Astrocyte (in vitro differentiated cells and primary cell): ENCODE data around the gene ZFHX3. TPM values are rescaled to one million over a fixed set of nuclear protein-coding genes. Genes with fewer than 3 reads are reported as not detected.

Experiments used
- DNase-seq: peaks from one replicate; pipeline ENCODE4 v3.0.0-alpha.2; 2010; ENCODE audit warnings: low read depth
- FAIRE-seq: peaks from 2 replicates; lab custom pipeline; 2011; peaks lifted over from hg19 to GRCh38; lab: Jason Lieb, UNC
- H2AFZ ChIP-seq: 2 replicates; pipeline ENCODE4 v1.6.0; 2012; ENCODE audit warnings: low read depth, low read length, inconsistent platforms
- H3K27ac ChIP-seq: 2 replicates; pipeline ENCODE4 v1.5.1; 2011; ENCODE audit warnings: low read depth, low read length, inconsistent platforms
- H3K27me3 ChIP-seq: 2 replicates; pipeline ENCODE4 v1.6.0; 2011; ENCODE audit warnings: low read length, inconsistent platforms; ENCODE audit not compliant: insufficient read depth
- H3K36me3 ChIP-seq: 2 replicates; pipeline ENCODE4 v1.5.1; 2011; ENCODE audit warnings: low read length, inconsistent platforms; ENCODE audit not compliant: insufficient read depth
- H3K4me1 ChIP-seq: 2 replicates; pipeline ENCODE4 v1.5.1; 2011; ENCODE audit warnings: low read length, inconsistent platforms; ENCODE audit not compliant: insufficient read depth
- H3K4me2 ChIP-seq: 2 replicates; pipeline ENCODE4 v1.6.0; 2012; ENCODE audit warnings: low read length, inconsistent platforms
- H3K4me3 ChIP-seq: 2 replicates; pipeline ENCODE4 v1.5.1; 2011; ENCODE audit warnings: low read depth, mild to moderate bottlenecking, low read length, inconsistent platforms; ENCODE audit not compliant: insufficient read depth
- H3K79me2 ChIP-seq: 2 replicates; pipeline ENCODE4 v1.6.0; 2012; ENCODE audit warnings: mild to moderate bottlenecking, low read length, inconsistent platforms; ENCODE audit not compliant: insufficient read depth
- H3K9ac ChIP-seq: 2 replicates; pipeline ENCODE4 v1.6.0; 2012; ENCODE audit warnings: mild to moderate bottlenecking, low read length, inconsistent platforms
- H3K9me3 ChIP-seq: 2 replicates; pipeline ENCODE4 v1.5.1; 2012; ENCODE audit warnings: low read depth, mild to moderate bottlenecking, low read length, inconsistent platforms; ENCODE audit not compliant: insufficient read depth
- H4K20me1 ChIP-seq: 2 replicates; pipeline ENCODE4 v1.6.0; 2012; ENCODE audit warnings: low read length, inconsistent platforms; ENCODE audit not compliant: insufficient read depth
- H3K27ac Mint-ChIP-seq: one replicate; pipeline ENCODE4 v1.8.0; 2021; ENCODE audit warnings: mild to moderate bottlenecking, mixed read lengths; ENCODE audit not compliant: unreplicated experiment
- H3K27me3 Mint-ChIP-seq: one replicate; pipeline ENCODE4 v1.8.0; 2021; ENCODE audit warnings: low read depth, mixed read lengths; ENCODE audit not compliant: unreplicated experiment
- H3K36me3 Mint-ChIP-seq: one replicate; pipeline ENCODE4 v1.8.0; 2021; ENCODE audit warnings: low read depth, mixed read lengths; ENCODE audit not compliant: unreplicated experiment
- H3K4me1 Mint-ChIP-seq: one replicate; pipeline ENCODE4 v1.8.0; 2021; ENCODE audit warnings: low read depth, mixed read lengths; ENCODE audit not compliant: unreplicated experiment
- H3K4me3 Mint-ChIP-seq: one replicate; pipeline ENCODE4 v1.8.0; 2021; ENCODE audit warnings: mild to moderate bottlenecking, moderate library complexity, mixed read lengths; ENCODE audit not compliant: unreplicated experiment
- H3K9me3 Mint-ChIP-seq: one replicate; pipeline ENCODE4 v1.8.0; 2021; ENCODE audit warnings: mild to moderate bottlenecking, mixed read lengths; ENCODE audit not compliant: unreplicated experiment
- CTCF ChIP-seq: IDR thresholded peaks from 2 replicates; pipeline ENCODE4 v1.5.1; 2011; ENCODE audit warnings: low read depth, mild to moderate bottlenecking, inconsistent platforms, low read length, moderate library complexity; ENCODE audit not compliant: insufficient read depth
- EZH2 ChIP-seq: IDR thresholded peaks from 2 replicates; pipeline ENCODE4 v1.6.1; 2012; ENCODE audit warnings: mild to moderate bottlenecking, low read length, inconsistent platforms; ENCODE audit not compliant: insufficient read depth
- total RNA-seq: library from RNA; stranded (reverse); gene quantifications from 2 replicates; pipeline ENCODE4 v1.2.1, GENCODE V29; 2021

Gene ZFHX3
- total RNA-seq, 1 donor from 2014 or later, result 19.7 TPM

- H3K79me2 ChIP-seq, result peaks cover 62% of the 10 kb centered on the region
- no peak overlapping the region for H3K4me3 ChIP-seq
- no peak overlapping the region for H3K27ac Mint-ChIP-seq
- no peaks in the 10 kb centered on the region for H3K36me3 ChIP-seq
- H3K4me2 ChIP-seq, result no peak overlapping the region
- peaks cover 2% of the 10 kb centered on the region for H3K36me3 Mint-ChIP-seq
- no peak for TF ChIP-seq CTCF
- H3K9ac ChIP-seq, result no peak overlapping the region
- H3K27me3 ChIP-seq, result no peaks in the 10 kb centered on the region
- no peaks in the 10 kb centered on the region for H3K27me3 Mint-ChIP-seq
- DNase-seq (no peak), FAIRE-seq (no peak)
- no peak overlapping the region for H2AFZ ChIP-seq
- H3K9me3 ChIP-seq, result no peaks in the 10 kb centered on the region
- H3K4me3 Mint-ChIP-seq, result no peak overlapping the region
- H3K4me1 ChIP-seq, result peaks cover 25% of the 10 kb centered on the region
- peaks cover 83% of the 10 kb centered on the region for H4K20me1 ChIP-seq
- H3K27ac ChIP-seq, result no peak overlapping the region
- peaks cover 7% of the 10 kb centered on the region for H3K4me1 Mint-ChIP-seq
- H3K9me3 Mint-ChIP-seq, result no peaks in the 10 kb centered on the region
These were observed 121.5 kb downstream of the ZFHX3 start for GRCh38 chr16:72926177-72927070.

- no peak overlapping the region for H3K4me3 Mint-ChIP-seq
- no peak for FAIRE-seq
These were observed 122.3 kb downstream of the ZFHX3 start for GRCh38 chr16:72925631-72925979.

More at GRCh38 chr16:72925631-72925979, 122.3 kb downstream of the ZFHX3 start:
- Mint-ChIP-seq H3K27ac (no peak overlapping the region), H3K9me3 (no peaks in the 10 kb centered on the region), H3K36me3 (peaks cover 2% of the 10 kb centered on the region), H3K27me3 (no peaks in the 10 kb centered on the region), H3K4me1 (peaks cover 7% of the 10 kb centered on the region)
- H3K9ac ChIP-seq, result no peak overlapping the region
- no peak overlapping the region for H3K4me3 ChIP-seq
- no peak for DNase-seq
- no peaks in the 10 kb centered on the region for H3K36me3 ChIP-seq
- H3K9me3 ChIP-seq, result no peaks in the 10 kb centered on the region
- no peak overlapping the region for H2AFZ ChIP-seq
- H3K4me2 ChIP-seq, result no peak overlapping the region
- H3K4me1 ChIP-seq, result peaks cover 24% of the 10 kb centered on the region
- no peak overlapping the region for H3K27ac ChIP-seq
- no peaks in the 10 kb centered on the region for H3K27me3 ChIP-seq
- H4K20me1 ChIP-seq, result peaks cover 82% of the 10 kb centered on the region
- H3K79me2 ChIP-seq, result peaks cover 70% of the 10 kb centered on the region
- TF ChIP-seq CTCF, result no peak
- no peak for TF ChIP-seq EZH2
